Measurements from ENCODE around the gene THUMPD3.

Gene THUMPD3

GRCh38 chr3:9342696-9343095 is 20.2 kb upstream of the THUMPD3 start:
- TF ChIP-seq FOXM1 (IDR thresholded peaks at IDR 0.05; ENCODE audit: borderline replicate concordance, low read depth) (no peak), EGR1 (IDR thresholded peaks at IDR 0.05) (no peak), EP300 (IDR thresholded peaks at IDR 0.05; ENCODE audit: borderline replicate concordance) (no peak), MAX (IDR thresholded peaks at IDR 0.05) (no peak), ZBTB7A (IDR thresholded peaks at IDR 0.05; ENCODE audit: low read depth) (no peak), CEBPB (IDR thresholded peaks at IDR 0.05) (no peak), TCF12 (IDR thresholded peaks at IDR 0.05; ENCODE audit: low read depth) (no peak), YY1 (IDR thresholded peaks at IDR 0.05; ENCODE audit: low read depth) (no peak), TEAD4 (IDR thresholded peaks at IDR 0.05) (no peak), REST (IDR thresholded peaks at IDR 0.05; ENCODE audit: low read depth) (no peak), TAF1 (IDR thresholded peaks at IDR 0.05; ENCODE audit: low read depth) (no peak), CREB1 (IDR thresholded peaks at IDR 0.05; ENCODE audit: low read depth) (no peak), NFIC (IDR thresholded peaks at IDR 0.05) (no peak), RAD21 (IDR thresholded peaks at IDR 0.05; ENCODE audit: low read depth) (no peak)
- TF ChIP-seq, protein P1, sequence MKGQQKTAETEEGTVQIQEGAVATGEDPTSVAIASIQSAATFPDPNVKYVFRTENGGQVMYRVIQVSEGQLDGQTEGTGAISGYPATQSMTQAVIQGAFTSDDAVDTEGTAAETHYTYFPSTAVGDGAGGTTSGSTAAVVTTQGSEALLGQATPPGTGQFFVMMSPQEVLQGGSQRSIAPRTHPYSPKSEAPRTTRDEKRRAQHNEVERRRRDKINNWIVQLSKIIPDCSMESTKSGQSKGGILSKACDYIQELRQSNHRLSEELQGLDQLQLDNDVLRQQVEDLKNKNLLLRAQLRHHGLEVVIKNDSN (IDR thresholded peaks at IDR 0.05) = no peak

GRCh38 chr3:9343115-9343514 is 19.7 kb upstream of the THUMPD3 start:
- TF ChIP-seq, protein P1 (IDR thresholded peaks at IDR 0.05) = no peak
- TF ChIP-seq TEAD4 (IDR thresholded peaks at IDR 0.05) (no peak), CEBPB (IDR thresholded peaks at IDR 0.05) (no peak), EP300 (IDR thresholded peaks at IDR 0.05; ENCODE audit: borderline replicate concordance) (no peak), MAX (IDR thresholded peaks at IDR 0.05) (no peak), FOXM1 (IDR thresholded peaks at IDR 0.05; ENCODE audit: borderline replicate concordance, low read depth) (no peak)

GRCh38 chr3:9345041-9345440 is 17.8 kb upstream of the THUMPD3 start:
- TF ChIP-seq CREB1 (IDR thresholded peaks at IDR 0.05; ENCODE audit: low read depth) = no peak
- no peak for TF ChIP-seq FOXM1 (IDR thresholded peaks at IDR 0.05; ENCODE audit: borderline replicate concordance, low read depth)
- no peak for TF ChIP-seq MAX (IDR thresholded peaks at IDR 0.05)
- no peak for TF ChIP-seq REST (IDR thresholded peaks at IDR 0.05; ENCODE audit: low read depth)
- TF ChIP-seq EP300 (IDR thresholded peaks at IDR 0.05; ENCODE audit: borderline replicate concordance) = no peak
- no peak for TF ChIP-seq ZBTB7A (IDR thresholded peaks at IDR 0.05; ENCODE audit: low read depth)
- TF ChIP-seq YY1 (IDR thresholded peaks at IDR 0.05; ENCODE audit: low read depth) = no peak
- TF ChIP-seq, protein P1 (IDR thresholded peaks at IDR 0.05) = no peak
- no peak for TF ChIP-seq TAF1 (IDR thresholded peaks at IDR 0.05; ENCODE audit: low read depth)
- TF ChIP-seq TCF12 (IDR thresholded peaks at IDR 0.05; ENCODE audit: low read depth) = no peak
- no peak for TF ChIP-seq NFIC (IDR thresholded peaks at IDR 0.05)
- no peak for TF ChIP-seq RAD21 (IDR thresholded peaks at IDR 0.05; ENCODE audit: low read depth)
- no peak for TF ChIP-seq EGR1 (IDR thresholded peaks at IDR 0.05)

DNA sequence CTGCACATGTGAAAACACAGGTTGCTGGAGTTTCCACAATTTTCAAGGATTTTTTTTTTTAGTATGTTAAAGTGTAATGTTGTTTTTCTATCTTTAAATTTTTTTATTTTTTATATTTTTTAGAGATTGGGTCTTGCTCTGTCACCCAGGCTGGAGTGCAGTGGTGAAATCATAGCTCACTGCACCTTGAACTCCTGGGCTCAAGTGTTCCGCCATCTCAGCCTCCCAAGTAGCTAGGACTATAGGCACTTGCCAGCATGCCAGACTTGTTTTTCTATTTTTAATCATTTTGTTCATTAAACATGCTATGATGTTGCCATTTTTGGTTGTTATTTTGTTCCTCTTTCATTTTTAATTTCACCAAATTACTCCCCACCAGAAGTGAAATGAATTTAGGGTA is 16.7 kb upstream of the THUMPD3 start:
- TF ChIP-seq TAF1 (IDR thresholded peaks at IDR 0.05; ENCODE audit: low read depth) = no peak
- no peak for TF ChIP-seq EGR1 (IDR thresholded peaks at IDR 0.05)
- TF ChIP-seq MAX (IDR thresholded peaks at IDR 0.05) = no peak
- TF ChIP-seq YY1 (IDR thresholded peaks at IDR 0.05; ENCODE audit: low read depth) = no peak
- no peak for TF ChIP-seq REST (IDR thresholded peaks at IDR 0.05; ENCODE audit: low read depth)
- TF ChIP-seq TCF12 (IDR thresholded peaks at IDR 0.05; ENCODE audit: low read depth) = no peak
- TF ChIP-seq CEBPB (IDR thresholded peaks at IDR 0.05) = no peak
- no peak for TF ChIP-seq NFIC (IDR thresholded peaks at IDR 0.05)
- TF ChIP-seq EP300 (IDR thresholded peaks at IDR 0.05; ENCODE audit: borderline replicate concordance) = no peak
- no peak for TF ChIP-seq ZBTB7A (IDR thresholded peaks at IDR 0.05; ENCODE audit: low read depth)
- TF ChIP-seq RAD21 (IDR thresholded peaks at IDR 0.05; ENCODE audit: low read depth) = no peak
- TF ChIP-seq, protein P1 (IDR thresholded peaks at IDR 0.05) = no peak
- no peak for TF ChIP-seq FOXM1 (IDR thresholded peaks at IDR 0.05; ENCODE audit: borderline replicate concordance, low read depth)
- TF ChIP-seq TEAD4 (IDR thresholded peaks at IDR 0.05) = no peak
- no peak for TF ChIP-seq CREB1 (IDR thresholded peaks at IDR 0.05; ENCODE audit: low read depth)

Measured in Ishikawa (cell line).